Activated CD8-positive, alpha-beta memory T cell treated with anti-CD3 and anti-CD28 coated beads, Interleukin-2, amount 50 U/mL, for 24 hours (primary cell): ENCODE measurements around the gene CNPY3.

Source experiments
- DNase-seq: peaks from one replicate; pipeline ENCODE4 v3.0.0-alpha.2; 2020; ENCODE audit errors: extremely low read depth

CNPY3 gene

DNA sequence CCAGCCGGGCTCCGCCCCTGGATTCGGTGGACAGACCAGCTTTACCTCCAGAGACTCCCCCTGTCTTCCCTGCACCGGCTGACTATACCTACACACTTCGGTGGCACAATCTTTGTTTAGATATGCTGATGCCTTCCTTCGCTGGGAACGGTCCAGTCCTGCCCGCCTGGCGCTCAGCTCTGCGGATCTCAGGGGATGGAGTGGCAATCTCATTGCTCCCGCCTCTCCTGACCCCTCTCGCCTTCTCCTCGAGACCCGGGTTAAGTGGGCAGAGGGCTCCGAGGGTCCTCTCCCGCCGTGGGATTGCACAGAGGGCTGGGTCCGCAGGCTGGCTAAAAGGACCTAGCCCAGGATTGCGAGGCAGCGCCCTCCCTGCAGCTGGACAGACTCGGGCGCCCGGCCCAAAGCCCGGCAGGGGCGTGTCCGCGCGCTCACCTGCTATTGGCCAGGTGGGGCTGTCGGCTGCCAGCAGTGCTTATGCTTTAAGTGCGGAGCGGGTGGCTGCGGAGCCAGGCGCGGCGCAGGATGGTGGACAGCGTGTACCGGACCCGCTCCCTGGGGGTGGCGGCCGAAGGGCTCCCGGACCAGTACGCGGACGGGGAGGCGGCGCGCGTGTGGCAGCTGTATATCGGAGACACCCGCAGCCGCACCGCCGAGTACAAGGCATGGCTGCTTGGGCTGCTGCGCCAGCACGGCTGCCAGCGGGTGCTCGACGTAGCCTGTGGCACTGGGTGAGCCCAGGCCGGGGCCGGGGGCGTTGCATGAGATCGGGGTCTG is 31.2 kb downstream of the CNPY3 start, which contains the start of gene GNMT:
TSS of gene GNMT (plus strand) at position 512 of the 777 bp plus-strand sequence. CDS start at position 526, 14 bp downstream.
- DNase-seq: no peak

DNA sequence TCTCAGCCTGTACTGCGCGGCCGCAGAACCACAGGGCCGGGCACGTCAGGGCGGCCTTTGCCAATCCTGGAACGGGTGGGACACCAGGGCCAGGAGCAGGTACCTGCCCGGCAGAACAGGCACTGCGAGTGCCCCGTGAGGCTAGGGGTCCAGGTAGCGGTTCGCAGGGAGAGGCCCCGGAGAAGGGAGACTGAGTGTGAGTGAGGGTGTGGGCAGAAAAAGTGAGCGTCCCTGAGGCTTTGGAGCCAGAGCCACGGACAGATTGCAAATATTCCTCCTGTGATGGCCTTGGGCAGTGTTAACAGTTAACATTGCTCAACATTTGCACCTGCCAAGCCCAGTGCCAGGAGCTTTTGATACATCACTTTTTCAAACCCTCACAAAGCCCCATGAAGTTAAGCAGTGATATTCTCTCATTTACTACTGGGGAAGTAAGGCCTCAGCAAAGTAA is 31.8 kb downstream of the CNPY3 start:
- no peak for DNase-seq

DNA sequence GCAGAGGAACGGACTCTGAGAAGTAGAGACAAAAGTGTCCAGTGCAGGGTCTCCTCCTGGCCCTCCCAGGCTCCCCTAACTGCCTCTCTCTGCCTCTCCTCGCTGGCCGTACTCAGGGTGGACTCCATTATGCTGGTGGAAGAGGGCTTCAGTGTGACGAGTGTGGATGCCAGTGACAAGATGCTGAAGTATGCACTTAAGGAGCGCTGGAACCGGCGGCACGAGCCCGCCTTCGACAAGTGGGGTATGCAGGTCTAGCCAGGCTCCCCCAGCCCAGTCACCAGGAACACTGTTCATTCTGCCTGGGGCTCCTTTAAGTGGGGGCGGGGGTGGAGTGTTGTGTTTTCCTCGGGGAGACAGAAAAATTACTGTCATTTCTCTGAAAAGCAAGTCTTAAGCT is 32.8 kb downstream of the CNPY3 start:
- DNase-seq: no peak

DNA sequence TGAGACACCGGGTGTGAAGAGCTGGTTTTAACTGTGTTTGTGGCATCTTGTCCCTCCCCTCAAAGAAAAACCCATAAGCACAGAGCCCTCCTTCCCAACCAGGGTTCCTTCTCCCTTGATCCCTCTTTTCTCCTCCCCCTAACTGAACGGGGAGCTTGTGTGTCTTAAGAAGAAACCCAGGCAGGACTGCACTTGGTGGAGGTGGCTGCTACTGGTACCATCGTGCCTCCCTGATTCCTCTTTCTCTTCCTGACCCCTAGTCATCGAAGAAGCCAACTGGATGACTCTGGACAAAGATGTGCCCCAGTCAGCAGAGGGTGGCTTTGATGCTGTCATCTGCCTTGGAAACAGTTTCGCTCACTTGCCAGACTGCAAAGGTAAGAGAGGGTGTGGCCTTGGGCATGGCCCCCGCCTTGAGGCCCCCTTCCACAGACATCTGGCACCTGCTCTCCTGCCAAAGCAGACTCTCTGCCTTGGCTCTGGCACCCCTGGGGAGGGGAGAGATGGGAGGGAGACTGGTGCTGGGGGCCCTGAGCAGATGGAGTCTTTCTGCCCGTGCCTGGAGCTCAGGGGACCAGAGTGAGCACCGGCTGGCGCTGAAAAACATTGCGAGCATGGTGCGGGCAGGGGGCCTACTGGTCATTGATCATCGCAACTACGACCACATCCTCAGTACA is 33.4 kb downstream of the CNPY3 start:
- no peak for DNase-seq

DNA sequence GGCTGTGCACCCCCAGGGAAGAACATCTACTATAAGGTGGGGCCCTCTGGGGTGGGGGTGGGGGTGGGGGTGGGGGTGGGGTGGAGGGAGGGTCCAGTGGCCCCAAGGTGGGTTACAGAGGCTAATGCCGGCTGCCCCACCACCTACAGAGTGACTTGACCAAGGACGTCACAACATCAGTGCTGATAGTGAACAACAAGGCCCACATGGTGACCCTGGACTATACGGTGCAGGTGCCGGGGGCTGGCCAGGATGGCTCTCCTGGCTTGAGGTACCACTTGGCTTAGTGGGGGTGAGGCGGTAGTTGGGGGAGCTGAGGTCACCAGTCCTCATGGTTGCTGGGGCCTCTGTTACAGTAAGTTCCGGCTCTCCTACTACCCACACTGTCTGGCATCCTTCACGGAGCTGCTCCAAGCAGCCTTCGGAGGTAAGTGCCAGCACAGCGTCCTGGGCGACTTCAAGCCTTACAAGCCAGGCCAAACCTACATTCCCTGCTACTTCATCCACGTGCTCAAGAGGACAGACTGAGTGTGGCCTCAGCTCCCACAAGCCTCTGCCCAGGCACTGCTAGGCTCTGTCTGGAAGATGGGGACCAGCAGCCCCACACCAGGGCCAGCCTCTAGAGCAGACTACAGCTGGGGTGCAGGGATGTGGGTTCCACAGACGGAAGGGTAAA is 34.0 kb downstream of the CNPY3 start:
- DNase-seq: no peak

DNA sequence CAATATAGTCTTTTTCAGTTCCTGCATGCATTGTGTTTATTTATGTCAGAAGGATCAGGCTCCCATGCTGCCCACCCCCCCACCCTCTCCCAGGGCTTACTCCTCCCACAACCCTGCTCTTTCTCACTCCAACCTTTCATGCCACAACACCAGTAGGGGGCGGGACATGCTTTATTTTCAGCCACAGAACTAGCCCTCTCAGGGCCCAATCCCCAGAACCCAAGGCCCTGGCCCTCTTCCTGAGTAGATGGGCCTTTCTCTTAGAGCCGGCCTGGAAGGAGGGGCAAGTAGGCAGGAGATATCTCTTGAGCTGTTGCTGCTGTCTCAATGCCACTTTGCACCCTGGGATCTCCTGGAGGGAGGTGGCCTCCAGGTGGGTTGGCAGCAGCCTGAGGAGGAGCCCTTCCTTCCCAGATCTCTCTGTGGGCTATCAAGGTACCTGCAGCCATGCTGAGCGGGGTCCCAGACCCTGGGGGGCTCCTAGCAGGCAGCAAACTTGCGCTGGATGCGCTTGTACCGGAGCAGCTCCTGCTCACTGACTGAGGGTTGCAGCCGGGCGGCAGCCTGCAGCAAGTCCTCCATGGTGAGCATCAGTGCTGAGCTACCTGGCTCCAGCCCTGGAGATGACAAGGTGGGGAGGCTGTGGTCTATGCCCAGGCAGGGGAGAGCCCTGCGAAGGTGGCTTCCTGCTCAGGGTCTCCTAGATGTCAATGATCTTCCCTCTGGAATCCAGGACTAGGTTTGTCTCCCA is 34.8 kb downstream of the CNPY3 start:
- no peak for DNase-seq

DNA sequence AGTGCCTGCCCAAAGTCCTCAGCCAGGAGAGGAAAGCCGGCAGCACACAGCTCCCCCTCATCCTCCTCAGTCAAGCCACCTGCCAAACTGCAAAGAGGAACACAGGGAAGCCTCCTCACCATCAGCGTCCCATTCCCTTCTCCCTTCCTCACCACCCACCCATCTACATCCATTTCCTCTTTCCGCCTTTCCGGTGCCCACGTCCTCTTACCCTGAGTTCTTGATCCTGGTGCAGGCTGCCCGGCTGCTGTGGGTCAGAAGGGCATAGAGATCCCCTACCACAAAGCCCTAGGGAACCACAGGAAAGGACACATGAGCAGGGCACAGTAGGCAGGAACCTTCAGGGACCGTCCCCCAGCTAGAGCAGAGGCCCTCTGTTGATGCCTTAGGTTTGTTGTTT is 37.3 kb downstream of the CNPY3 start:
- no peak for DNase-seq

DNA sequence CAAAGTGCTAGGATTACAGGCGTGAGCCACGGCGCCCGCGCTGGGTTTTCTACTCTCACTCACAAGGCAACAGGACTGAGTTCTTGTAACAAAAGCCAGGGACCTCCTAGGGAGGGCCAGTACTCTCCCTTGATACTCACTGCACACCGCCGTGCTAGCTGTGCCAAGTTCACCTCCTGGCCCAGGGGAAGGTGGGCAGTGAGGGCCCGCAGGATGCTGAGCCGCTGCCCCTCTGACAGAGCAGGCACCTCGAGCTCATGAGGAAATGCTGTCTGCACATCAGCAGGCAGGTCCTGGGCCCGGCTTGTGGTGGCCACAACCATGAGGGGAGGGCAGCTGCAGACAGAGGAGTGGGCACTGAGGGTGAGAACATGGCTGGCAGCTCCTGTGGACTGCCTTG is 37.9 kb downstream of the CNPY3 start:
- no peak for DNase-seq

DNA sequence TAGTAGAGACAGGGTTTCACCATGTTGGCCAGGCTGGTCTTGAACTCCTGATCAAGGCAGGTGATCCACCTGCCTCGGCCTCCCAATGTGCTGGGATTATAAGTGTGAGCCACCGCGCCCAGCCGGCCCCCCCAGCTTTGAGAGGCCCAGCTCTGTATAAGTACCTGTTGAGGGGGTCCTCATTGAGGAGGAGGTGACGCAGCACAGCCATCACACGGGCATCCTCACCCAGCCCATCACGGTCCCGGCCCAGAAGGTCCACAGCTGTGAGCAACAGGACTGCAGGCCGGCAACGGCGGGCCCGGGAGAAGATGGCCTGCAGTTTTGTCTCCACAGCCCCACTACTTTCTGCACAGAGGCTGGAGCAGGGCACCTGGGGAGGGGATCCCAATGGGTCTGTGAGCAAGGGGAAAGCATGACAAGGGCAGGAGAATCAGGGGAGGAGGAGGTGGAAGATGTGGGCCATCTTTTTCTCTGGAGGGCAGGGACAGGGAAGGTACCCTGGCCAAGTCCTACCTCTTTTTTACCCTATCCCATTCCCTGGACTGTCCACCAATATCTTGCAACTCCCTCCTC is 38.9 kb downstream of the CNPY3 start:
- DNase-seq: no peak

DNA sequence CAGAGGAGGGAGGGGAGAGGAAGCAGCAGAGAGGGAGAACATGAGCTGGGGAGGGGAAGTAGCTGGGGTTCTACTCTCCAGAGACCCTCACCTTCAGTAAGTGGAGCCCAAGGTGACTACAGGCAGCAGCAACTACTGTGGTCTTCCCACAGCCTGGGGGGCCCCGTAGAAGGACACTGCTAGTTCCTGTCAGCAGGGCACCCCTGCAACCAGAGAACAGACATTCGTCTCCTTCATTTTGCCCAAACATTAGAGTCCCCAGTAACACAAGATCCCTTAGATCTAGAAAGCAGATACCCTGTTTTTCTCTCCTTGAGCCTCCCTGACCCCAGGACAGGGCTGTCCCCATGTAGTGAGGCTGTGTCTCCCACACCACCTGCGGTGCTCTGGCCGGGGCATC is 39.5 kb downstream of the CNPY3 start:
- DNase-seq: no peak

DNA sequence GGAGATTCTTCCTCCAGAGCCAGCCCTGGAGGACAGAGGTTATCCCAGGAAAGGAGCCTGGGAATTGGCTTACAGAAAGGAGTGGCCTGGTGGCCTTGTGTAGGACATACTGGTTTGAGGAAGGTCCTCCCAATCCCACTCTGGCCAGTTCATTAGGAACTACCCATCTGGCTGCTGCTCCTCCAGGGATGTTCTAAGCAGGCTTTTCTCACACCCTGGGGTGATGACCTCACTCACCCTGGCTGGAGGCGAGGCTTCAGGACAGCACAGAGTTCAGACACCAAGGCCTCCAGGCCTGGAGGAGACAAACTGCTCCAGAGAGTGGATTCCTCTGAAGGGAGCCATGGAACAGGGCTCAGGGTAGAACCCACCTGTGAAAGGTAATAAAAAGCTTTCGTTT is 40.2 kb downstream of the CNPY3 start:
- DNase-seq: no peak

DNA sequence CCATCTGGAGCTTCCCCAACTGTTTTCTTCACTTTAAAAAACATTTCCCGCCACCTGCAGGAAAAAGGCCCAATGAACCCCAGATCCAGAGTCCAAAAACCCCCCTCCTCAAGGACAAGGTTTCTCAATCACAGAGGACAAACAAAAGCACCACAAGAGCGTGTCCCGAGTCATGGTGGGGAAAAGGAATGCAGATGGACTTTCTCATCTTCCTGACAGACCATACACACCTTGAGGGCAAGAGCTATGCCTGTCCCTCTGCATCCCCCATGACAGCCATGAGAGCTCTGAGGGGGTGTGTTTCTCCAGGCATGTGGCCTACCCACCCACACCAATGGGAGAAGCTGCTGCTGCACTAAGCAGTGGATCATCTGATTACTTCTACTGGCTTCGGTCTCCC is 40.7 kb downstream of the CNPY3 start:
- no peak for DNase-seq

DNA sequence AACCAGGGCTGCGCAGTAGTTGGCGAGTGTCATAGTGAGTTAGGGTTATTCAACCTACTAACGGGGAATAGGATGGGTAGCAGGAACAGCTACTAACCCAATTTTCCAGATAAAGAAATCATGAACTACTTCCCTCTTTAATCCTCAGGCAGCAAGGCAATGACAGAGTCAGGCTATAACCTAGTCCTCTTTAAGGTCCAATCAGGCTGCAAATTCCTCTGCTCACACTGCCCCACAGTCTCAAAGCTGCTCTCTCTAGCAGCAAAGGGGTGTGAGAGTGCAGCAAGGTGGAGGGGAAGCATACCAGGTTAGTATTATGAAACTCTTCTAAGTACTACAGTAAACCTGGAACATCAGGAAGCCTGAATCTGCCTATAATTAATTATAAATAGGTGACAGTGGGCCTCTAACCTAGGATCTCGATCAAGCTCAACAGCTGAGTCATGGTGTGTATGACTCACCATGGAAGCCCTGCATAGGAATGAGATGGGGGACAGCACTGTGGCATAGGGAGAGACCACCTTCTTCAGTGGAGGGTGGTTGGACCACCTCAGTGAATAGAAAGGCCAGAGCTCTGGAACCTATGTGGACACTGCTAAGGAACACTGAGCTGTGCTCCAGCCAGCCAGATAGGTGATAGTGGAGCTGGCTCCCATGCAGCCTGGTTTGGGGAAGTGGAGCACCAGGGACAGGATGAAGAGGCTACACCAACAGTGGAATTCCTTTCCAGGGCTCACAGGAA is 41.8 kb downstream of the CNPY3 start:
- no peak for DNase-seq

DNA sequence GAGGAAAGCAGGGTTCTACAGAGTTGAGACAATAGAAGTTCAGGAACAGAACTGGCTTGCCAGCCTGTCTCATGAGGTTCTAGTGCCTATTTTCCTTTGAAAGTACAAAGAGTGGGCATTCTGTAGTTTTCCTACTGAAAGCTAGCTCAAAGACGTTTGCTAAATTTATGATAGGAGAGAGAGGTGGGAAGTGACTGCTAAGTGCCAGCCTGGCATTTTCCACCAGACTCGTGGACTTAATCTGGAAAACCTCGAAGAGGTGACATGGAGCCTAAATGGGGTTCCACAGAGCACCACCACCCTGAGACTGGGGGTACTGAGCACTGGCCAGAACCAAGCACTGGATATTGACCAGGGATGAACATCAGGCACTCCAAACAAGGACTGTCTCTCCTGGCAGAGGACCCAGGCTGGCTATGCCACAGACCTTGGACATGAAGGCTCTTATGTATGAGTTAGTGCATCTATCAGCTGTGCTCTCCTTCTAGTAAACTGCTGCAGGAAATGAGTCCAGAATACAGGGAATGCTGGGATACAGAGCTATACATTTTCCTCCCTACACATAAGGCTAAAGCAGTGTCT is 42.6 kb downstream of the CNPY3 start:
- DNase-seq: no peak

DNA sequence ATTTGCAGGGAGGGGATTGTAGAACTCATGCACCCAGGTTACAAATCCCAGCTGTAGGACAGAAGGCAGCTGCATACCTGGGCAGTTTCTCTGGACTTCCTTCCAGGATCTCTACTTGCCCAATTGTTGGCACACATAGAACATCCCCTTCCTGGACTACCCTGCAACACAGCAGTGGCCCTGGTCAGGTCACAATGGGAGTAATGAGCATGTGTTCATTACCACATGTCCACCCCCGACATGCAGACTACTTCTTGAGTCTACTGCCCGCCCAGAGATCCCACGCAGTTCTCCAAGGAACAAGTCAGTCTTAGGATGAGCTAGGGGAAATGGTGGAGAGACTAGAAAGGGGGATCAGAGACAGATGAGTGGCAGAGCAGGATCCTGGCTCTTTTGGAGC is 44.6 kb downstream of the CNPY3 start:
- no peak for DNase-seq

DNA sequence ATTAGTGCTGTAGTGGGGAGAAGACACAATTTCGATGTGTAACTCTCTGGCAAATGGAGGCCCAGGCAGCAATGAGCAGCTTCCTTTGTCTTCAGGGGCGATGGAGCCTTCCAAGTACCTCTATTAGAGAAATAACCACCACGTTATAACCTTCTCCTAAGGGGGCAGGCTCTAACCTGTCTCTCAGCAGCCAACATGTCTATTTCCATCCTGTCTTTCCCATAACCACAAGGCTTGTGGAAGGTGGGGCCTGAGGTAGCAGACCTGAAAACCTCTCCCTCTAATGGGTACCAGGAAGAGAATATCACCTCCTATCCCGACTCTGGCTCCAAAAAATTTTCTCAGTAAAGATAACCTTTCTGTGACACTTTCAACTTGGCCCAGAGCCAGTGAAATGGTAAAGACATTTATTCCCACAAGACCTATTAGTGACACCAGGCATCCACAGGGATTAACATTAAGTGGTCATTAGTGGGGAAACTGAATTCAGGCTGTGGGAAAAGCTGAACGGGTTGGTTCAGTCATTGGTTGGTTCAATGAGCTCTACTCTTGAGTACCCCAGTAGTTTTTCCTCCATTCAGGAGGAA is 45.7 kb downstream of the CNPY3 start:
- DNase-seq: no peak

DNA sequence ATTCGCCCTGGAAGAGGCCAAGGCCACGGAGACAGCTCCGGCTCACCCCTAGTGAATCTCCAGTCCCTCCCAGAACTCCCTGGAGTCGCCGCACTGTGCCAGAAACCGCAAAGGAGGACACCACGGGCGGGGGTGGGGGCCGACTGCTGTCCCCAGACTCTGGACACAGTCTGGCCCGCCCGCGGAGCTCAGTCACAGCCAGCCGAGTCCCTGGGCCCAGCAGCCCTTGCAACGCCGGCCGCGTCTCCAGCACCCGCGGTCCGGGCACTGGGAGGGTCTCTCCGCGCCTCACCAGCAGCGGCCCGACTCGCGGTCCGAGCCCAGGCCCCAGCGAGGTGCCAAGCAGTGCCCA is 49.2 kb downstream of the CNPY3 start:
- DNase-seq: no peak

DNA sequence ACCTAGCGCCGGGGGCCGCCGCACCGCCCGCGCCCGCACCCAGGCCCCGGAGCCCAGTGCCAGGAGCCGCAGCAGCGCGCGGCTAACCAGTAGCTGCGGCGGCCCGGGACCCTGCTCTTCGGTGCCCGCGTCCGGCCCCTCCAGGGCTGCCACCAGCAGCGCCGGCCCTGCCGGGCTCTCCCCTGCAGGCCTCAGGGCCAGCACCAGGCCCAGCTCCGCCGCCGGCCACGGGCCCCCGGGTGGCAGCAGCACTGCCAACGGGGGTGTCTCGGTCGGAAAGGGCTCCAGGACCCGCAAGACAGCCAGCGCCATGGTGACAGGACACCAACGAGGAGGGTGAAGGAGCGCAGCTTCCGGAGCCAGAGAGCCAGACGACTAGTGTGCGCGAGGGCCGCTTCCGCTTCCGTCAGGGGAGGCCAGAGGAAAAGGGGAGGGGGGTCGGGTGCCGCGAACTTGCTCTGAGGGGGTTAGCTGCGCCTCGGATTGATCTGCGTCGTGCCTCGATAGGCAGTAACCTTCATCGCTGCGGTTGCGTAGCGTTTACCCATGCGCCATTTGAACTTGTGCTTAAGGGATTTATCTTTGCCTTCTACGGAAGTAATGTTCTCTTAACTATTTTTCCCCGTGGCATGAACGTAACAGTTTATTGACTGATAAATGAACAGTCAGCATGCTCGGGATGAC is 49.7 kb downstream of the CNPY3 start, which contains the start of gene PEX6:
TSS of gene PEX6 (minus strand) at position 343 of the 684 bp plus-strand sequence. CDS start at position 312, 31 bp downstream.
- DNase-seq: peak; percentile 89

DNA sequence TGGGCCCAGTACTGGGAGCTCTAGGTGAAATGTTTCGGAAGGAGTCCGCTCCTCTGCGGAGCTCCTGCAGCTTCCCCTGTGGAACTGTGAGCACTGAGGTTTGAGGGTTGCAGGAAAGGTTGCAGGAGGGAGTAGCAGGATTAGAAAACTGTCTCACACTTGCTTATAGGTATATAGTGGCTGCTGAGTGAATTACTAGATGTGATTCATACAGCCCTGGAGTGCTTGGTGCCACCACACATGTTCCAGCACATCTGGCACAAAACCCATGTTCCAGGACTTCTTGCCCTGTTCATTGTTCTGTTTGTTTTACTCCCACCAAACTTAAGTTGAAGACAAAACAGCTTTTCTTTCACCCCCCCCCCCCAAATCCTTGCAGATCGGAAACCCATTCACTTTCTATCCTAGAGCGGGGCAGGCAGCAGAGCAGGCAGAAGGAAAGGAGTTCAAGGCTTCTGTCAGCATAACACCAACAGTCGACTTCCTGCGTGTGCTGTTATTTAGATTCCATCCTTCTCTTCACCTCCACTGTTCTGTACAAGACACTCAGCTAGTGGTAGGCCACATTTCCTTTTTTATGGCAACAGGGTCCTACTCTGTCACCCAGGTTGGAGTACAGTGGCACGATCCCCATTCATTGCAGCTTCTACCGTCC is 50.4 kb downstream of the CNPY3 start:
- DNase-seq: no peak
